Upper lobe of right lung (tissue), 1 donor: ENCODE measurements around the gene SZT2. TPM values are rescaled to one million over a fixed set of nuclear protein-coding genes. Genes with fewer than 3 reads are reported as not detected.
A peak's percentile ranks its signal among the peaks of the same experiment; 100 is the strongest.

Source experiments
- ATAC-seq: fragments of 200-7000 bp; cut with Tn5 transposase; one replicate; pipeline ENCODE4 v1.9.1; 2020; ENCODE audit warnings: mild to moderate bottlenecking, moderate library complexity
- DNase-seq: peaks from one replicate; pipeline ENCODE4 v3.0.0-alpha.2; 2020
- H3K27ac ChIP-seq: fragments of 200-600 bp; one replicate; pipeline ENCODE4 v1.8.0; 2022
- H3K27me3 ChIP-seq: fragments of 200-600 bp; one replicate; pipeline ENCODE4 v1.8.0; 2022; ENCODE audit warnings: mild to moderate bottlenecking
- H3K36me3 ChIP-seq: fragments of 200-600 bp; one replicate; pipeline ENCODE4 v1.8.0; 2022
- H3K4me1 ChIP-seq: fragments of 200-600 bp; one replicate; pipeline ENCODE4 v1.8.0; 2022
- H3K4me3 ChIP-seq: fragments of 200-600 bp; one replicate; pipeline ENCODE4 v1.8.0; 2022; ENCODE audit warnings: mild to moderate bottlenecking
- H3K9me3 ChIP-seq: fragments of 200-600 bp; one replicate; pipeline ENCODE4 v1.8.0; 2022
- CTCF ChIP-seq: fragments of 200-600 bp; IDR thresholded peaks from one replicate; pipeline ENCODE4 v1.8.0; 2022; ENCODE audit warnings: antibody characterized with exemption
- intact Hi-C: fragments of 100-400 bp; cut with DNase I; formaldehyde crosslinking; loops from one replicate; pipeline ENCODE4 v1.11.0; 2022
- total RNA-seq: library from RNA; stranded (reverse); fragmentation: NEBNext Ultra II Directional; extraction: Animal tissue kit (Norgen Biotek cat#: 25700); gene quantifications from one replicate; pipeline ENCODE4 v1.2.1, GENCODE V29; 2021
- donor health status: DM: no; HTN: yes; CAD: no; lungs with severe emphysema.

The SZT2 gene
- total RNA-seq, 1 donor from 2014 or later, result 70.4 TPM

- TF ChIP-seq CTCF, result no peak
- intact Hi-C loops, result no loop called here
- Histone ChIP-seq H3K4me1 (no peaks in the 10 kb centered on the region), H3K36me3 (peaks cover 10% of the 10 kb centered on the region), H3K27ac (peak overlapping the region; percentile 26), H3K4me3 (no peak overlapping the region), H3K27me3 (no peaks in the 10 kb centered on the region), H3K9me3 (no peaks in the 10 kb centered on the region)
- no peak for DNase-seq
- peak; percentile 79 for ATAC-seq
Observed at GRCh38 chr1:43376723-43377235, 12.9 kb upstream of the SZT2 start.

- ATAC-seq, result no peak
- no peak overlapping the region for H3K27ac ChIP-seq
- no peaks in the 10 kb centered on the region for H3K27me3 ChIP-seq
- intact Hi-C loops, result no loop called here
- peaks cover 20% of the 10 kb centered on the region for H3K36me3 ChIP-seq
- H3K4me3 ChIP-seq, result no peak overlapping the region
- no peak for DNase-seq
- H3K9me3 ChIP-seq, result no peaks in the 10 kb centered on the region
- no peak for TF ChIP-seq CTCF
- H3K4me1 ChIP-seq, result peaks cover 7% of the 10 kb centered on the region
Observed at GRCh38 chr1:43377831-43378230, 11.9 kb upstream of the SZT2 start.

- H3K36me3 ChIP-seq, result peaks cover 37% of the 10 kb centered on the region
- intact Hi-C loops, result no loop called here
- H3K9me3 ChIP-seq, result no peaks in the 10 kb centered on the region
- no peak overlapping the region for H3K4me3 ChIP-seq
- no peak for TF ChIP-seq CTCF
- no peak overlapping the region for H3K27ac ChIP-seq
- no peak for DNase-seq
- H3K27me3 ChIP-seq, result no peaks in the 10 kb centered on the region
- peaks cover 7% of the 10 kb centered on the region for H3K4me1 ChIP-seq
- ATAC-seq, result no peak
Observed at GRCh38 chr1:43379476-43379875, 10.2 kb upstream of the SZT2 start.

- Histone ChIP-seq H3K9me3 (no peaks in the 10 kb centered on the region), H3K27ac (no peak overlapping the region), H3K36me3 (peaks cover 58% of the 10 kb centered on the region), H3K27me3 (no peaks in the 10 kb centered on the region), H3K4me1 (peaks cover 7% of the 10 kb centered on the region), H3K4me3 (no peak overlapping the region)
- intact Hi-C loops, result no loop called here
- TF ChIP-seq CTCF, result no peak
- DNase-seq (no peak), ATAC-seq (peak; percentile 84)
Observed at GRCh38 chr1:43381612-43382011, 8.1 kb upstream of the SZT2 start.

- no peak for DNase-seq
- ATAC-seq, result peak; percentile 11
Observed at GRCh38 chr1:43382027-43382779, 7.5 kb upstream of the SZT2 start.

More at GRCh38 chr1:43382027-43382779, 7.5 kb upstream of the SZT2 start:
- no peak for TF ChIP-seq CTCF
- Histone ChIP-seq H3K36me3 (peaks cover 64% of the 10 kb centered on the region), H3K4me3 (no peak overlapping the region), H3K27ac (no peak overlapping the region), H3K9me3 (no peaks in the 10 kb centered on the region), H3K4me1 (peaks cover 7% of the 10 kb centered on the region), H3K27me3 (no peaks in the 10 kb centered on the region)
- intact Hi-C loops, result no loop called here
